ENCODE data around the gene POLN.

POLN gene

GRCh38 chr4:2263926-2264321 is 22.0 kb upstream of the POLN start:
- DNase-seq (ENCODE audit: low read depth in 2 of 2), result no peak

- no peak for DNase-seq (ENCODE audit: low read depth in 2 of 2)
These were observed 21.0 kb upstream of the POLN start for GRCh38 chr4:2262944-2263250.

- peak; percentile 92 to 94 for DNase-seq (ENCODE audit: low read depth in 2 of 2)
These were observed 20.4 kb upstream of the POLN start for GRCh38 chr4:2262145-2262943.

- no peak for DNase-seq (ENCODE audit: low read depth in 2 of 2)
These were observed 19.9 kb upstream of the POLN start, which contains the start of gene MXD4 for GRCh38 chr4:2261853-2262144. MXD4 (minus strand) TSS chr4:2262109; CDS start chr4:2261980, 129 bp downstream.

- peak; percentile 33 to 39 for DNase-seq (ENCODE audit: low read depth in 2 of 2)
These were observed 19.4 kb upstream of the POLN start for GRCh38 chr4:2261110-2261852.

- DNase-seq (ENCODE audit: low read depth in 2 of 2), result no peak
These were observed 18.6 kb upstream of the POLN start for GRCh38 chr4:2260344-2261109.

GRCh38 chr4:2259541-2260343 is 17.8 kb upstream of the POLN start:
- DNase-seq (ENCODE audit: low read depth in 2 of 2), result no peak

- DNase-seq (ENCODE audit: low read depth in 2 of 2), result no peak
These were observed 17.2 kb upstream of the POLN start for GRCh38 chr4:2259036-2259540.

- DNase-seq (ENCODE audit: low read depth in 2 of 2), result no peak
These were observed 16.4 kb upstream of the POLN start for GRCh38 chr4:2258091-2259035.

- no peak for DNase-seq (ENCODE audit: low read depth in 2 of 2)
These were observed 15.6 kb upstream of the POLN start for GRCh38 chr4:2257361-2258081.

GRCh38 chr4:2256781-2257191 is 14.9 kb upstream of the POLN start:
- no peak for DNase-seq (ENCODE audit: low read depth in 2 of 2)

GRCh38 chr4:2256156-2256731 is 14.3 kb upstream of the POLN start:
- DNase-seq (ENCODE audit: low read depth in 2 of 2), result no peak

- no peak for DNase-seq (ENCODE audit: low read depth in 2 of 2)
These were observed 13.7 kb upstream of the POLN start for GRCh38 chr4:2255501-2256155.

GRCh38 chr4:2254665-2255500 is 13.0 kb upstream of the POLN start:
- no peak for DNase-seq (ENCODE audit: low read depth in 2 of 2)

- no peak for DNase-seq (ENCODE audit: low read depth in 2 of 2)
These were observed 11.5 kb upstream of the POLN start for GRCh38 chr4:2253160-2254084.

GRCh38 chr4:2252530-2253091 is 10.7 kb upstream of the POLN start:
- no peak for DNase-seq (ENCODE audit: low read depth in 2 of 2)

All from activated CD4-positive, alpha-beta T cell treated with anti-CD3 and anti-CD28 coated beads for 24 hours (primary cell).